Sigmoid colon (tissue), 7 donors: Measurements from ENCODE around the gene PSMG3. TPM values are rescaled to one million over a fixed set of nuclear protein-coding genes. Genes with fewer than 3 reads are reported as not detected.

Experiments
- DNase-seq: peaks from one replicate; pipeline ENCODE4 v3.0.0-alpha.2; 2019
- H3K27ac ChIP-seq, 4 donors: fragments of 200-600 bp; sonication (generic); one replicate each; pipeline ENCODE4 v1.5.1; 2016 to 2019; ENCODE audit warnings: mild to moderate bottlenecking in 1 of 4
- H3K27me3 ChIP-seq, 3 donors: fragments of 200-600 bp; sonication (generic); one replicate each; pipeline ENCODE4 v1.5.1; 2019; ENCODE audit warnings: mild to moderate bottlenecking in 1 of 3
- H3K36me3 ChIP-seq, 4 donors: fragments of 200-600 bp; sonication (generic); one replicate each; pipeline ENCODE4 v1.5.1; 2016 to 2019
- H3K4me1 ChIP-seq, 4 donors: fragments of 200-600 bp; sonication (generic); one replicate each; pipeline ENCODE4 v1.5.1; 2017 to 2019
- H3K4me3 ChIP-seq, 4 donors: fragments of 200-600 bp; sonication (generic); one replicate each; pipeline ENCODE4 v1.5.1; 2017 to 2019; ENCODE audit warnings: mild to moderate bottlenecking in 2 of 4, moderate library complexity in 1 of 4
- H3K9me3 ChIP-seq, 4 donors: fragments of 200-600 bp in 3 of 4; sonication (generic) in 3 of 4; one replicate each; pipeline versions ENCODE4 v1.5.1 to v1.6.1; 2013 to 2019
- EP300 ChIP-seq, 4 donors: sonication (generic); formaldehyde crosslinking; IDR thresholded peaks; one replicate each; pipeline ENCODE4 v1.6.1; 2017; ENCODE audit warnings: antibody characterized with exemption in 4 of 4
- POLR2A ChIP-seq, 2 donors: fragments of 450-650 bp; IDR thresholded peaks; one replicate each; pipeline ENCODE4 v1.6.1; 2016; ENCODE audit warnings: antibody characterized with exemption in 2 of 2, mild to moderate bottlenecking in 2 of 2, moderate library complexity in 2 of 2
- POLR2AphosphoS5 ChIP-seq, 4 donors: sonication (generic); formaldehyde crosslinking; IDR thresholded peaks; one replicate each; pipeline ENCODE4 v1.6.1; 2017; ENCODE audit warnings: antibody characterized with exemption in 4 of 4
- WGBS, 2 donors: extraction: QIAGEN DNeasy Blood & Tissue Kit; methylation state at CpG; one replicate each; pipeline ENCODE4 v1.1.7; 2013; 5-methylcytosine and 5-hydroxymethylcytosine counted together
- intact Hi-C: fragments of 100-400 bp; cut with DNase I; formaldehyde crosslinking; loops from one replicate; pipeline ENCODE4 v1.15.1; 2023
- polyA plus RNA-seq, 3 donors: library from polyadenylated mRNA; stranded (reverse); fragments of 200-250 nt; gene quantifications; one replicate each; pipeline ENCODE4 v1.2.3, GENCODE V29; 2013
- total RNA-seq, 4 donors: library from RNA; depleted of rRNA; stranded (reverse); fragments of >200 nt; gene quantifications; one replicate each; pipeline ENCODE4 v1.1.0, GENCODE V29; 2016
- TF ChIP-seq, protein P1 (sequence below), 4 experiments: fragments of 450-650 bp in 3 of 4; fragments of 200-600 bp in 1 of 4; IDR thresholded peaks; one replicate each; pipeline ENCODE4 v1.5.1; 2016 to 2019; ENCODE audit warnings: antibody characterized with exemption in 4 of 4, mild to moderate bottlenecking in 3 of 4, moderate library complexity in 2 of 4
- donor health status: healthy with polysubstance abuse.
- donor health status: Bipolar disorder and iron deficiency.
- donor health status: healthy.

PSMG3 gene
- total RNA-seq = 10 to 100 TPM; 23.3 to 52.8 (median 41.6) TPM
- 10 to 100 TPM; 50.5 to 68.0 (median 66.6) TPM for polyA plus RNA-seq

- H3K27ac ChIP-seq = peak within 1 kb of the TSS; percentile 90 to 95 (median 92)
- peak within 1 kb of the TSS; percentile 65 to 91 (median 78) for H3K4me3 ChIP-seq
- 0 to 1% methylated on average over 95 of the region's 95 CpGs for WGBS, 2 donors
- peaks cover 0 to 37% (median 29%) of the 10 kb centered on the region in 4 donors for H3K4me1 ChIP-seq
- peaks cover 0 to 30% (median 0%) of the 10 kb centered on the region in 4 donors for H3K36me3 ChIP-seq
- TF ChIP-seq, protein P1, sequence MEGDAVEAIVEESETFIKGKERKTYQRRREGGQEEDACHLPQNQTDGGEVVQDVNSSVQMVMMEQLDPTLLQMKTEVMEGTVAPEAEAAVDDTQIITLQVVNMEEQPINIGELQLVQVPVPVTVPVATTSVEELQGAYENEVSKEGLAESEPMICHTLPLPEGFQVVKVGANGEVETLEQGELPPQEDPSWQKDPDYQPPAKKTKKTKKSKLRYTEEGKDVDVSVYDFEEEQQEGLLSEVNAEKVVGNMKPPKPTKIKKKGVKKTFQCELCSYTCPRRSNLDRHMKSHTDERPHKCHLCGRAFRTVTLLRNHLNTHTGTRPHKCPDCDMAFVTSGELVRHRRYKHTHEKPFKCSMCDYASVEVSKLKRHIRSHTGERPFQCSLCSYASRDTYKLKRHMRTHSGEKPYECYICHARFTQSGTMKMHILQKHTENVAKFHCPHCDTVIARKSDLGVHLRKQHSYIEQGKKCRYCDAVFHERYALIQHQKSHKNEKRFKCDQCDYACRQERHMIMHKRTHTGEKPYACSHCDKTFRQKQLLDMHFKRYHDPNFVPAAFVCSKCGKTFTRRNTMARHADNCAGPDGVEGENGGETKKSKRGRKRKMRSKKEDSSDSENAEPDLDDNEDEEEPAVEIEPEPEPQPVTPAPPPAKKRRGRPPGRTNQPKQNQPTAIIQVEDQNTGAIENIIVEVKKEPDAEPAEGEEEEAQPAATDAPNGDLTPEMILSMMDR (IDR thresholded peaks at IDR 0.05) = peak; percentile 30 to 59 (median 35)
- TF ChIP-seq POLR2A (IDR thresholded peaks at IDR 0.05) (peak; percentile 57 to 69), EP300 (IDR thresholded peaks at IDR 0.05) (no peak), POLR2AphosphoS5 (IDR thresholded peaks at IDR 0.05) (peak; percentile 68 to 88 (median 86))
- H3K9me3 ChIP-seq = no peaks in the 10 kb centered on the region
- DNase-seq = peak; percentile 96
- H3K27me3 ChIP-seq = no peaks in the 10 kb centered on the region
- intact Hi-C loops = loop anchor here (1.0 to 5.0 kb wide), 3 partner anchors 40 to 782 kb away; partner anchors contain the start of genes EIF3B, INTS1 and MAFK
Observed at GRCh38 chr7:1569833-1570632, at the start of gene PSMG3. Gene PSMG3 (minus strand): TSS chr7:1570032. CDS start chr7:1569339, 693 bp downstream.

DNA sequence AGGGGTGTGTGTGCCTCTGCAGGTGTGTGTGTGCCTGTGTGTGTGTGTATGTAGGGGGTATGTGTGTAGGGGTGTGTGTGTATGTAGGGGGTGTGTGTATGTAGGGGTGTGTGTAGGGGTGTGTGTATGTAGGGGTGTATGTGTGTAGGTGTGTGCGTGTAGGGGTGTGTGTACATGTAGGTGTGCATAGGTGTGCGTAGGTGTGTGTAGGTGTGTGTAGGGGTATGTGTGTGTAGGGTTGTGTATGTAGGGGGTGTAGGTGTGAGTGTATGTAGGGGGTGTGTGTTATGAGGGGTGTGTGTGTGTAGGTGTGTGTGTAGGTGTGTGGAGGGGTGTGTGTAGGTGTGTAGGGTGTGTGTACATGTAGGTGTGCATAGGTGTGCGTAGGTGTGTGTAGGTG lies 48.6 kb upstream of the PSMG3 start:
- H3K4me1 ChIP-seq = no peaks in the 10 kb centered on the region
- no peak for DNase-seq
- peaks cover 0 to 5% (median 0%) of the 10 kb centered on the region in 3 donors for H3K27me3 ChIP-seq
- no peak overlapping the region for H3K27ac ChIP-seq
- no peak overlapping the region for H3K4me3 ChIP-seq
- WGBS, 2 donors = 87 to 96% methylated on average over 3 of the region's 3 CpGs
- TF ChIP-seq POLR2A (IDR thresholded peaks at IDR 0.05) (no peak), POLR2AphosphoS5 (IDR thresholded peaks at IDR 0.05) (no peak), EP300 (IDR thresholded peaks at IDR 0.05) (no peak)
- TF ChIP-seq, protein P1 (IDR thresholded peaks at IDR 0.05) = no peak
- H3K36me3 ChIP-seq = no peaks in the 10 kb centered on the region
- intact Hi-C loops = no loop called here
- no peaks in the 10 kb centered on the region for H3K9me3 ChIP-seq

DNA sequence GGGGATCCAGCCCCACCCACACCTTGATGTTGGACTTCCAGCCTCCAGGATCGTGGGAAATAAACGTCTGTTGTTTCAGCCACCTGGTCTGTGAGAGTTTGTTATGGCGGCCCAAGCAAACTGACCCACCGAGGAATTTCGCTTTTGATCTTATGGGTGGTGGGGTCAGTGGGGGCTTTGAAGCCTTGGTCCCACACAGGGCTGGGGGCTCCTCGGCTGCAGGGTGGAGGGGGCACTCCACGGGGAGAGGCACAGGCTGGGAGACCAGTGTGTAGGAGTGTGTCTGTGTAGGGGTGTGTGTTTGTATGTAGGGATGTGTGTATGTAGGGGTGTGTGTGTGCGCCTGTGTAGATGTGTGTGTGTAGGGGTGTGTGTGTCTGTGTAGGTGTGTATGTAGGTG lies 48.1 kb upstream of the PSMG3 start:
- H3K9me3 ChIP-seq = no peaks in the 10 kb centered on the region
- no peak overlapping the region for H3K4me3 ChIP-seq
- intact Hi-C loops = no loop called here
- TF ChIP-seq, protein P1 (IDR thresholded peaks at IDR 0.05) = no peak
- no peak for TF ChIP-seq EP300 (IDR thresholded peaks at IDR 0.05)
- no peak for TF ChIP-seq POLR2A (IDR thresholded peaks at IDR 0.05)
- no peak for TF ChIP-seq POLR2AphosphoS5 (IDR thresholded peaks at IDR 0.05)
- H3K4me1 ChIP-seq = no peaks in the 10 kb centered on the region
- no peak for DNase-seq
- H3K27ac ChIP-seq = no peak overlapping the region
- no peaks in the 10 kb centered on the region for H3K36me3 ChIP-seq
- H3K27me3 ChIP-seq = peaks cover 0 to 5% (median 0%) of the 10 kb centered on the region in 3 donors
- WGBS, 2 donors = 74 to 84% methylated on average over 8 of the region's 8 CpGs

- Histone ChIP-seq H3K4me1 (no peaks in the 10 kb centered on the region), H3K27me3 (peaks cover 0 to 5% (median 0%) of the 10 kb centered on the region in 3 donors), H3K4me3 (no peak overlapping the region), H3K36me3 (no peaks in the 10 kb centered on the region), H3K27ac (no peak overlapping the region), H3K9me3 (no peaks in the 10 kb centered on the region)
- WGBS, 2 donors = 85 to 86% methylated on average over 8 of the region's 8 CpGs
- TF ChIP-seq EP300 (IDR thresholded peaks at IDR 0.05) (no peak), POLR2A (IDR thresholded peaks at IDR 0.05) (no peak)
- no peak for DNase-seq
- intact Hi-C loops = no loop called here
Observed at GRCh38 chr7:1616741-1617140, 46.9 kb upstream of the PSMG3 start.

DNA sequence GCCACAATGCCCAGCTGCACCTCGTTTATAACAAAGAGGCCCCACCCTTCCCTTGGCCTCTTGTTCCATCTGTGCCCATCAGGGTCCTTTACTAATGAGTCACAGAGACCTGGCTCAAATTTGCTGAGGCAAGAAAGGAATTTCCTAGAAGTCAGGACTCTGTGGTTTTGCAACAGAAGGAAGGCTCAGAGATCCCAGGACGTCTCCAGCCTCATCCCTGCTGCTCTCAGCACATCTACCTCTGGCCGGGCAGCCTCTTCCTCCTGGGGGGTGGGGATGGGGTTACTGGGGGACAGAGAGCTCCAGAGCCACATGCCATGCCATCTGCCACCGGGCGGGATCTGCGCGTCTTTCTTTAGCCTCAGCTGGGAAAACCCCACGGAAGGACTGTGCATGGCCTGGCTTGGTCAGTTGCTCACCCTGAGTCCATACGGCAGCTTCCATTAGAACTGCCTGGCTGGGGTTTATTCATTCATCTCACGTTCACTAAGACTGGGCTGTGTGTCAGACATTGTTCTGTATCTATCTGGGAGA lies 41.9 kb upstream of the PSMG3 start:
- Histone ChIP-seq H3K4me1 (no peaks in the 10 kb centered on the region), H3K27me3 (peaks cover 5 to 22% (median 8%) of the 10 kb centered on the region in 3 donors), H3K27ac (no peak overlapping the region), H3K9me3 (no peaks in the 10 kb centered on the region), H3K4me3 (no peak overlapping the region), H3K36me3 (no peaks in the 10 kb centered on the region)
- no peak for DNase-seq
- 13 to 55% methylated on average over 10 of the region's 10 CpGs for WGBS, 2 donors
- no peak for TF ChIP-seq POLR2A (IDR thresholded peaks at IDR 0.05)
- no peak for TF ChIP-seq POLR2AphosphoS5 (IDR thresholded peaks at IDR 0.05)
- TF ChIP-seq, protein P1 (IDR thresholded peaks at IDR 0.05) = no peak
- TF ChIP-seq EP300 (IDR thresholded peaks at IDR 0.05) = no peak
- intact Hi-C loops = no loop called here
